SU-DHL-6 (cell line): Measurements from ENCODE around the gene ART4.
A peak's percentile ranks its signal among the peaks of the same experiment; 100 is the strongest.

Source experiments
- H2AFZ ChIP-seq: fragments of 200-600 bp; sonication (generic); 2 replicates; pipeline ENCODE4 v1.6.1; 2014; ENCODE audit warnings: low read depth, mild to moderate bottlenecking, moderate library complexity, mixed read lengths, antibody characterized with exemption, low read length; ENCODE audit not compliant: severe bottlenecking
- H3F3A ChIP-seq: fragments of 200-600 bp; shearing (Covaris generic); 2 replicates; pipeline ENCODE4 v1.6.0; 2016; ENCODE audit warnings: antibody characterized with exemption, mild to moderate bottlenecking; ENCODE audit not compliant: insufficient read depth
- H3K27ac ChIP-seq: fragments of 200-600 bp; sonication (generic); 2 replicates; pipeline ENCODE4 v1.5.1; 2016; ENCODE audit warnings: low read depth, mild to moderate bottlenecking, low read length, moderate library complexity, mixed read lengths
- H3K27me3 ChIP-seq: fragments of 200-600 bp; sonication (generic), shearing (Covaris generic); 2 replicates; pipeline ENCODE4 v1.6.0; 2014; ENCODE audit warnings: mild to moderate bottlenecking, low read length
- H3K36me3 ChIP-seq: fragments of 200-600 bp; sonication (generic); 2 replicates; pipeline ENCODE4 v1.6.1; 2014; ENCODE audit warnings: mild to moderate bottlenecking, low read length, mixed read lengths
- H3K4me2 ChIP-seq: fragments of 300-600, 200-600 bp; shearing (Covaris generic), sonication (generic); 2 replicates; pipeline ENCODE4 v1.6.0; 2014; ENCODE audit warnings: low read length, low read depth, mild to moderate bottlenecking; ENCODE audit not compliant: poor library complexity, severe bottlenecking
- H3K4me3 ChIP-seq: fragments of 200-600 bp; sonication (generic); 2 replicates; pipeline ENCODE4 v1.5.1; 2014; ENCODE audit warnings: antibody characterized with exemption, low read length, mild to moderate bottlenecking, mixed read lengths; ENCODE audit not compliant: insufficient read depth, poor library complexity, severe bottlenecking
- H3K79me2 ChIP-seq: fragments of 200-600 bp; sonication (generic); 2 replicates; pipeline ENCODE4 v1.6.1; 2014; ENCODE audit warnings: mild to moderate bottlenecking, low read length, moderate library complexity; ENCODE audit not compliant: insufficient read depth
- H3K9ac ChIP-seq: fragments of 200-600 bp; sonication (generic); 2 replicates; pipeline ENCODE4 v1.7.0; 2014; ENCODE audit warnings: mild to moderate bottlenecking, low read length
- H3K9me2 ChIP-seq: fragments of 200-600 bp; sonication (generic); replicated peaks from 2 replicates; pipeline ENCODE4 v1.6.1; 2014; ENCODE audit warnings: low read length; ENCODE audit not compliant: insufficient read depth
- H3K9me3 ChIP-seq: fragments of 200-600 bp; sonication (generic); 2 replicates; pipeline ENCODE4 v1.6.1; 2014; ENCODE audit warnings: low read length, mixed read lengths; ENCODE audit not compliant: insufficient read depth
- H4K20me1 ChIP-seq: fragments of 200-600 bp; sonication (generic); 2 replicates; pipeline ENCODE4 v1.6.1; 2014; ENCODE audit warnings: low read depth, mild to moderate bottlenecking, antibody characterized with exemption, low read length, moderate library complexity, mixed read lengths
- CTCF ChIP-seq: fragments of 200-600 bp; sonication (generic); IDR thresholded peaks from one replicate; pipeline ENCODE4 v1.5.1; 2017; ENCODE audit warnings: antibody characterized with exemption, mild to moderate bottlenecking, low read length, moderate library complexity; ENCODE audit not compliant: insufficient read depth, poor library complexity, severe bottlenecking
- EZH2phosphoT487 ChIP-seq: fragments of 200-600 bp; sonication (generic), shearing (Covaris generic); conservative IDR thresholded peaks from 2 replicates; pipeline ENCODE4 v1.6.1; 2018; ENCODE audit warnings: mild to moderate bottlenecking, antibody characterized with exemption, low read length, moderate library complexity, mixed read lengths

Gene ART4

GRCh38 chr12:14883686-14884085, 40.4 kb upstream of the ART4 start:
- TF ChIP-seq EZH2phosphoT487 = no peak
- TF ChIP-seq CTCF = no peak
- H3K36me3 ChIP-seq = no peaks in the 10 kb centered on the region
- no peak overlapping the region for H3K9ac ChIP-seq
- H3K9me2 ChIP-seq = no peaks in the 10 kb centered on the region
- H4K20me1 ChIP-seq = no peaks in the 10 kb centered on the region
- peak overlapping the region; percentile 48 for H3K4me2 ChIP-seq
- no peak overlapping the region for H3K27ac ChIP-seq
- no peak overlapping the region for H3K4me3 ChIP-seq
- H3K27me3 ChIP-seq = no peaks in the 10 kb centered on the region
- H3F3A ChIP-seq = 0 out of 2 replicates have a peak, but pooled peaks cover 3% of the 10 kb centered on the region
- H3K79me2 ChIP-seq = no peaks in the 10 kb centered on the region
- H2AFZ ChIP-seq = no peak overlapping the region
- H3K9me3 ChIP-seq = no peaks in the 10 kb centered on the region

GRCh38 chr12:14880890-14881453, 37.6 kb upstream of the ART4 start:
- peak overlapping the region; percentile 37 for H3K4me2 ChIP-seq
- H4K20me1 ChIP-seq = no peaks in the 10 kb centered on the region
- H2AFZ ChIP-seq = peak overlapping the region; percentile 73

GRCh38 chr12:14879222-14879933, 36.1 kb upstream of the ART4 start:
- no peak overlapping the region for H3K4me3 ChIP-seq
- no peak overlapping the region for H3K9ac ChIP-seq
- H3K36me3 ChIP-seq = no peaks in the 10 kb centered on the region
- H3K9me2 ChIP-seq = no peaks in the 10 kb centered on the region
- no peaks in the 10 kb centered on the region for H4K20me1 ChIP-seq
- no peaks in the 10 kb centered on the region for H3K27me3 ChIP-seq
- TF ChIP-seq CTCF = no peak
- no peak for TF ChIP-seq EZH2phosphoT487
- no peak overlapping the region for H3K27ac ChIP-seq
- no peaks in the 10 kb centered on the region for H3K79me2 ChIP-seq
- no peak overlapping the region for H3K4me2 ChIP-seq
- H2AFZ ChIP-seq = no peak overlapping the region
- no peaks in the 10 kb centered on the region for H3F3A ChIP-seq
- H3K9me3 ChIP-seq = no peaks in the 10 kb centered on the region

More at GRCh38 chr12:14880890-14881453, 37.6 kb upstream of the ART4 start:
- Histone ChIP-seq H3K4me3 (peak overlapping the region; percentile 31), H3F3A (0 out of 2 replicates have a peak, but pooled peaks cover 3% of the 10 kb centered on the region), H3K9ac (no peak overlapping the region), H3K9me2 (no peaks in the 10 kb centered on the region), H3K27ac (peak overlapping the region; percentile 28; the same call in 1 of the 2 replicates), H3K9me3 (no peaks in the 10 kb centered on the region), H3K79me2 (no peaks in the 10 kb centered on the region), H3K27me3 (no peaks in the 10 kb centered on the region), H3K36me3 (no peaks in the 10 kb centered on the region)
- no peak for TF ChIP-seq CTCF
- TF ChIP-seq EZH2phosphoT487 = no peak
